Smooth muscle cell (in vitro differentiated cells): Measurements from ENCODE around the gene DNM3. TPM values are rescaled to one million over a fixed set of nuclear protein-coding genes. Genes with fewer than 3 reads are reported as not detected.
A peak's percentile ranks its signal among the peaks of the same experiment; 100 is the strongest.

ENCODE experiments used
- DNase-seq: peaks from one replicate; lab custom pipeline; 2025; ENCODE audit not compliant: unreplicated experiment; lab: John Stamatoyannopoulos, UW
- H2AFZ ChIP-seq: fragments of 200-600 bp; sonication (generic); 2 replicates; pipeline ENCODE4 v1.6.0; 2016; ENCODE audit warnings: antibody characterized with exemption, low read depth, mild to moderate bottlenecking
- H3F3A ChIP-seq: fragments of 200-600 bp; sonication (generic); 2 replicates; pipeline ENCODE4 v1.6.0; 2017; ENCODE audit warnings: antibody characterized with exemption, low read depth
- H3K27ac ChIP-seq: fragments of 200-600 bp; sonication (generic); 2 replicates; pipeline ENCODE4 v1.5.1; 2016; ENCODE audit warnings: low read depth, mild to moderate bottlenecking
- H3K27me3 ChIP-seq: fragments of 200-600 bp; sonication (generic); 2 replicates; pipeline ENCODE4 v1.6.1; 2016; ENCODE audit warnings: low read depth, mild to moderate bottlenecking
- H3K36me3 ChIP-seq: fragments of 200-600 bp; sonication (generic); 2 replicates; pipeline ENCODE4 v1.5.1; 2016; ENCODE audit warnings: low read depth
- H3K4me1 ChIP-seq: fragments of 200-600 bp; sonication (generic); 2 replicates; pipeline ENCODE4 v1.5.1; 2016; ENCODE audit warnings: low read depth
- H3K4me2 ChIP-seq: fragments of 200-600 bp; sonication (generic); 2 replicates; pipeline ENCODE4 v1.6.0; 2016; ENCODE audit warnings: mild to moderate bottlenecking
- H3K4me3 ChIP-seq: fragments of 200-600 bp; sonication (generic); 2 replicates; pipeline ENCODE4 v1.5.1; 2016; ENCODE audit warnings: mild to moderate bottlenecking
- H3K79me2 ChIP-seq: fragments of 200-600 bp; sonication (generic); 2 replicates; pipeline ENCODE4 v1.6.0; 2016; ENCODE audit warnings: low read depth, mild to moderate bottlenecking
- H3K9ac ChIP-seq: fragments of 200-600 bp; sonication (generic); 2 replicates; pipeline ENCODE4 v1.6.0; 2016; ENCODE audit warnings: low read depth
- H3K9me3 ChIP-seq: fragments of 200-600 bp; sonication (generic); replicated peaks from 2 replicates; pipeline ENCODE4 v1.5.1; 2016; ENCODE audit warnings: low read depth
- H4K20me1 ChIP-seq: fragments of 200-600 bp; sonication (generic); 2 replicates; pipeline ENCODE4 v1.6.0; 2016; ENCODE audit warnings: low read depth
- CTCF ChIP-seq: fragments of 200-600 bp; sonication (generic); IDR thresholded peaks from 2 replicates; pipeline ENCODE4 v1.5.1; 2017; ENCODE audit warnings: borderline replicate concordance, mild to moderate bottlenecking, antibody characterized with exemption; ENCODE audit not compliant: insufficient read depth, poor library complexity, severe bottlenecking
- WGBS: methylation state at CpG from one replicate; pipeline ENCODE4 v1.1.7; 2016; ENCODE audit warnings: low lambda C conversion rate; 5-methylcytosine and 5-hydroxymethylcytosine counted together
- polyA plus RNA-seq: library from polyadenylated mRNA; unstranded; fragments of >200 nt; fragmentation: Nextera tagmentation; extraction: Ambion mirVana; gene quantifications from 2 replicates; pipeline ENCODE4 v1.2.1, GENCODE V29; 2016
- total RNA-seq: library from RNA; depleted of rRNA; stranded (reverse); fragments of >200 nt; gene quantifications from 2 replicates; pipeline ENCODE4 v1.2.3, GENCODE V29; 2014

Gene DNM3
- total and polyA plus RNA-seq, 2 experiments from 2014 or later = 1.7 to 3.0 TPM

- Histone ChIP-seq H3K27me3 (no peaks in the 10 kb centered on the region), H3F3A (no peaks in the 10 kb centered on the region), H3K36me3 (no peaks in the 10 kb centered on the region), H4K20me1 (no peaks in the 10 kb centered on the region), H3K9ac (no peak overlapping the region), H3K4me3 (no peak overlapping the region), H3K79me2 (no peaks in the 10 kb centered on the region), H3K4me2 (no peak overlapping the region), H3K27ac (no peak overlapping the region), H2AFZ (no peak overlapping the region), H3K4me1 (peaks cover 18% of the 10 kb centered on the region), H3K9me3 (no peaks in the 10 kb centered on the region)
- no peak for TF ChIP-seq CTCF
- no peak for DNase-seq
- WGBS = 89% methylated on average over 1 of the region's 1 CpG
Observed at GRCh38 chr1:172083191-172083590, 241.9 kb downstream of the DNM3 start.

- H3K4me1 ChIP-seq = peaks cover 18% of the 10 kb centered on the region
- no peaks in the 10 kb centered on the region for H3K9me3 ChIP-seq
- H3K4me3 ChIP-seq = no peak overlapping the region
- WGBS = 67% methylated on average over 2 of the region's 2 CpGs
- no peaks in the 10 kb centered on the region for H3F3A ChIP-seq
- peak overlapping the region; percentile 49 for H3K27ac ChIP-seq
- H3K4me2 ChIP-seq = peak overlapping the region; percentile 15
- no peak overlapping the region for H2AFZ ChIP-seq
- no peaks in the 10 kb centered on the region for H4K20me1 ChIP-seq
- no peaks in the 10 kb centered on the region for H3K27me3 ChIP-seq
- H3K36me3 ChIP-seq = no peaks in the 10 kb centered on the region
- no peak for TF ChIP-seq CTCF
- no peak overlapping the region for H3K9ac ChIP-seq
- DNase-seq = no peak
- no peaks in the 10 kb centered on the region for H3K79me2 ChIP-seq
Observed at GRCh38 chr1:172084876-172085275, 243.6 kb downstream of the DNM3 start.

GRCh38 chr1:172085317-172085716 is 244.0 kb downstream of the DNM3 start:
- H3K27me3 ChIP-seq = no peaks in the 10 kb centered on the region
- no peaks in the 10 kb centered on the region for H3F3A ChIP-seq
- no peak for DNase-seq
- H2AFZ ChIP-seq = no peak overlapping the region
- no peak for TF ChIP-seq CTCF
- H3K9me3 ChIP-seq = no peaks in the 10 kb centered on the region
- H3K9ac ChIP-seq = no peak overlapping the region
- H3K4me1 ChIP-seq = peaks cover 18% of the 10 kb centered on the region
- no peak overlapping the region for H3K4me3 ChIP-seq
- peak overlapping the region; percentile 49 for H3K27ac ChIP-seq
- H4K20me1 ChIP-seq = no peaks in the 10 kb centered on the region
- no peaks in the 10 kb centered on the region for H3K36me3 ChIP-seq
- H3K79me2 ChIP-seq = no peaks in the 10 kb centered on the region
- 50% methylated on average over 3 of the region's 3 CpGs for WGBS
- H3K4me2 ChIP-seq = peak overlapping the region; percentile 15

GRCh38 chr1:172086137-172086536 is 244.8 kb downstream of the DNM3 start:
- Histone ChIP-seq H2AFZ (no peak overlapping the region), H3K9ac (no peak overlapping the region), H3K4me1 (peaks cover 18% of the 10 kb centered on the region), H3K79me2 (no peaks in the 10 kb centered on the region), H3K9me3 (no peaks in the 10 kb centered on the region), H3F3A (no peaks in the 10 kb centered on the region), H3K4me2 (no peak overlapping the region), H3K4me3 (no peak overlapping the region), H4K20me1 (no peaks in the 10 kb centered on the region), H3K36me3 (no peaks in the 10 kb centered on the region), H3K27me3 (no peaks in the 10 kb centered on the region), H3K27ac (no peak overlapping the region)
- no peak for DNase-seq
- TF ChIP-seq CTCF = no peak
- WGBS = 97% methylated on average over 2 of the region's 2 CpGs
